Activated naive CD4-positive, alpha-beta T cell treated with anti-CD3 and anti-CD28 coated beads, Interleukin-2, amount 50 U/mL, for 72 hours (primary cell): ENCODE results near the gene DUSP6. TPM values are rescaled to one million over a fixed set of nuclear protein-coding genes. Genes with fewer than 3 reads are reported as not detected.
A peak's percentile ranks its signal among the peaks of the same experiment; 100 is the strongest.

Experiments used
- ATAC-seq, 2 donors: fragments of 150-1000 bp; cut with Tn5 transposase; 2 replicates each; pipeline ENCODE4 v1.10.0; 2021; ENCODE audit warnings: mild to moderate bottlenecking in 2 of 2, moderate library complexity in 2 of 2
- DNase-seq, 2 donors: peaks; one replicate each; pipeline ENCODE4 v3.0.0; 2021 to 2022; ENCODE audit warnings: low spot score in 2 of 2
- H3K27ac Mint-ChIP-seq, 2 donors: one replicate each; pipeline ENCODE4 v1.8.0; 2022; ENCODE audit warnings: mild to moderate bottlenecking in 2 of 2, mixed read lengths in 2 of 2
- H3K36me3 Mint-ChIP-seq, 2 donors: one replicate each; pipeline ENCODE4 v1.8.0; 2022; ENCODE audit warnings: mixed read lengths in 2 of 2
- H3K9me3 Mint-ChIP-seq, 2 donors: one replicate each; pipeline ENCODE4 v1.8.0; 2022; ENCODE audit warnings: mixed read lengths in 2 of 2
- total RNA-seq, 2 donors: library from RNA; stranded (reverse); gene quantifications; one replicate each; pipeline ENCODE4 v1.2.3, GENCODE V29; 2022

DUSP6 gene
- total RNA-seq, 2 donors from 2014 or later: 25.3 to 39.1 TPM

GRCh38 chr12:89358805-89359204, 6.5 kb upstream of the DUSP6 start:
- no peaks in the 10 kb centered on the region for H3K9me3 Mint-ChIP-seq
- no peak overlapping the region for H3K27ac Mint-ChIP-seq
- H3K36me3 Mint-ChIP-seq: no peaks in the 10 kb centered on the region
- no peak for ATAC-seq
- no peak for DNase-seq

GRCh38 chr12:89357297-89357730, 5.0 kb upstream of the DUSP6 start:
- no peak overlapping the region for H3K27ac Mint-ChIP-seq
- H3K9me3 Mint-ChIP-seq: no peaks in the 10 kb centered on the region
- H3K36me3 Mint-ChIP-seq: peaks cover 1% of the 10 kb centered on the region in 2 donors
- ATAC-seq: no peak
- no peak for DNase-seq

GRCh38 chr12:89356069-89356665, 3.9 kb upstream of the DUSP6 start:
- Mint-ChIP-seq H3K27ac (no peak overlapping the region), H3K36me3 (peaks cover 7 to 13% of the 10 kb centered on the region in 2 donors), H3K9me3 (no peaks in the 10 kb centered on the region)
- no peak for ATAC-seq
- no peak for DNase-seq

- Mint-ChIP-seq H3K36me3 (peaks cover 13 to 20% of the 10 kb centered on the region in 2 donors), H3K27ac (peak overlapping the region in 1 of 2 donors; percentile 94)
- no peak for ATAC-seq
Measured at GRCh38 chr12:89355243-89356068, 3.2 kb upstream of the DUSP6 start.

GRCh38 chr12:89354612-89355067, 2.3 kb upstream of the DUSP6 start:
- H3K9me3 Mint-ChIP-seq: no peaks in the 10 kb centered on the region
- H3K36me3 Mint-ChIP-seq: peaks cover 19 to 28% of the 10 kb centered on the region in 2 donors
- peak overlapping the region; percentile 91 to 94 for H3K27ac Mint-ChIP-seq

More at GRCh38 chr12:89355243-89356068, 3.2 kb upstream of the DUSP6 start:
- no peak for DNase-seq
- H3K9me3 Mint-ChIP-seq: no peaks in the 10 kb centered on the region

GRCh38 chr12:89353823-89354611, 1.7 kb upstream of the DUSP6 start:
- H3K9me3 Mint-ChIP-seq: no peaks in the 10 kb centered on the region
- peak overlapping the region; percentile 91 to 94 for H3K27ac Mint-ChIP-seq

More at GRCh38 chr12:89354612-89355067, 2.3 kb upstream of the DUSP6 start:
- no peak for ATAC-seq
- DNase-seq: no peak

GRCh38 chr12:89353188-89353822, 1.0 kb upstream of the DUSP6 start:
- DNase-seq: peak; percentile 47 to 84
- no peaks in the 10 kb centered on the region for H3K9me3 Mint-ChIP-seq

More at GRCh38 chr12:89353823-89354611, 1.7 kb upstream of the DUSP6 start:
- peaks cover 25 to 33% of the 10 kb centered on the region in 2 donors for H3K36me3 Mint-ChIP-seq
- peak; percentile 40 to 52 for ATAC-seq
- DNase-seq: peak; percentile 73 to 89

GRCh38 chr12:89352242-89352491, 134 bp downstream of the DUSP6 start:
- peaks cover 43% of the 10 kb centered on the region in 2 donors for H3K36me3 Mint-ChIP-seq
- DNase-seq (no peak), ATAC-seq (no peak)
- peak overlapping the region; percentile 94 to 97 for H3K27ac Mint-ChIP-seq
- H3K9me3 Mint-ChIP-seq: no peaks in the 10 kb centered on the region

More at GRCh38 chr12:89353188-89353822, 1.0 kb upstream of the DUSP6 start:
- Mint-ChIP-seq H3K36me3 (peaks cover 32 to 40% of the 10 kb centered on the region in 2 donors), H3K27ac (peak overlapping the region; percentile 94 to 97)
- peak; percentile 24 to 49 for ATAC-seq

GRCh38 chr12:89351489-89352241, 636 bp downstream of the DUSP6 start:
- H3K9me3 Mint-ChIP-seq: no peaks in the 10 kb centered on the region
- DNase-seq (peak; percentile 47 to 65), ATAC-seq (peak; percentile 9 to 21)
- H3K36me3 Mint-ChIP-seq: peaks cover 43 to 45% of the 10 kb centered on the region in 2 donors
- peak overlapping the region; percentile 94 to 97 for H3K27ac Mint-ChIP-seq

GRCh38 chr12:89350630-89351488, 1.4 kb downstream of the DUSP6 start:
- DNase-seq (peak in 1 of 2 donors; percentile 20), ATAC-seq (no peak)
- Mint-ChIP-seq H3K36me3 (peaks cover 43 to 45% of the 10 kb centered on the region in 2 donors), H3K27ac (peak overlapping the region; percentile 94 to 97), H3K9me3 (no peaks in the 10 kb centered on the region)

- no peak for ATAC-seq
- Mint-ChIP-seq H3K9me3 (no peaks in the 10 kb centered on the region), H3K36me3 (peaks cover 43 to 45% of the 10 kb centered on the region in 2 donors), H3K27ac (peak overlapping the region in 1 of 2 donors; percentile 94)
- DNase-seq: no peak
Measured at GRCh38 chr12:89350260-89350629, 2.1 kb downstream of the DUSP6 start.

- DNase-seq (no peak), ATAC-seq (no peak)
- Mint-ChIP-seq H3K9me3 (no peaks in the 10 kb centered on the region), H3K36me3 (peaks cover 43 to 45% of the 10 kb centered on the region in 2 donors), H3K27ac (peak overlapping the region in 1 of 2 donors; percentile 94)
Measured at GRCh38 chr12:89349814-89350213, 2.5 kb downstream of the DUSP6 start.

GRCh38 chr12:89348894-89349699, 3.2 kb downstream of the DUSP6 start:
- ATAC-seq (no peak), DNase-seq (no peak)
- peaks cover 43 to 45% of the 10 kb centered on the region in 2 donors for H3K36me3 Mint-ChIP-seq
- no peaks in the 10 kb centered on the region for H3K9me3 Mint-ChIP-seq
- H3K27ac Mint-ChIP-seq: peak overlapping the region in 1 of 2 donors; percentile 94

GRCh38 chr12:89347325-89347829, 4.9 kb downstream of the DUSP6 start:
- ATAC-seq: no peak
- Mint-ChIP-seq H3K27ac (no peak overlapping the region), H3K36me3 (peaks cover 42 to 44% of the 10 kb centered on the region in 2 donors), H3K9me3 (no peaks in the 10 kb centered on the region)
- DNase-seq: no peak
